GM08714 (cell line): Measurements from ENCODE around the gene PCDHGA6.
"Not testable (repeated sequence)": the region's sequence is repeated elsewhere in the genome, so short reads cannot be mapped to it uniquely, and the experiment has no call there.

Experiments
- H3K4me3 ChIP-seq: fragments of 200-500 bp; sonication (Bioruptor generic); 2 replicates; pipeline ENCODE4 v1.5.1; 2014; ENCODE audit warnings: mild to moderate bottlenecking, low read length, inconsistent platforms
- ZNF274 ChIP-seq: IDR thresholded peaks from 2 replicates; pipeline ENCODE4 v1.6.1; 2012; ENCODE audit warnings: mild to moderate bottlenecking, low read depth, low read length

The PCDHGA6 gene

GRCh38 chr5:141374627-141375026 is 936 bp downstream of the PCDHGA6 start:
- TF ChIP-seq ZNF274: no peak

GRCh38 chr5:141375444-141376155 is 1.9 kb downstream of the PCDHGA6 start:
- not testable (repeated sequence) for H3K4me3 ChIP-seq

More at GRCh38 chr5:141374627-141375026, 936 bp downstream of the PCDHGA6 start:
- H3K4me3 ChIP-seq: no peak overlapping the region

GRCh38 chr5:141382469-141383294 is 9.0 kb downstream of the PCDHGA6 start, which contains the start of gene PCDHGA7:
TSS of gene PCDHGA7 (plus strand) at chr5:141382742. CDS start at chr5:141382900, 158 bp downstream.
- peak within 1 kb of the TSS; percentile 30; the same call in 1 of the 2 replicates for H3K4me3 ChIP-seq
- TF ChIP-seq ZNF274: no peak

- no peak overlapping the region for H3K4me3 ChIP-seq
- TF ChIP-seq ZNF274: no peak
Observed at GRCh38 chr5:141383345-141383744, 9.7 kb downstream of the PCDHGA6 start.

DNA sequence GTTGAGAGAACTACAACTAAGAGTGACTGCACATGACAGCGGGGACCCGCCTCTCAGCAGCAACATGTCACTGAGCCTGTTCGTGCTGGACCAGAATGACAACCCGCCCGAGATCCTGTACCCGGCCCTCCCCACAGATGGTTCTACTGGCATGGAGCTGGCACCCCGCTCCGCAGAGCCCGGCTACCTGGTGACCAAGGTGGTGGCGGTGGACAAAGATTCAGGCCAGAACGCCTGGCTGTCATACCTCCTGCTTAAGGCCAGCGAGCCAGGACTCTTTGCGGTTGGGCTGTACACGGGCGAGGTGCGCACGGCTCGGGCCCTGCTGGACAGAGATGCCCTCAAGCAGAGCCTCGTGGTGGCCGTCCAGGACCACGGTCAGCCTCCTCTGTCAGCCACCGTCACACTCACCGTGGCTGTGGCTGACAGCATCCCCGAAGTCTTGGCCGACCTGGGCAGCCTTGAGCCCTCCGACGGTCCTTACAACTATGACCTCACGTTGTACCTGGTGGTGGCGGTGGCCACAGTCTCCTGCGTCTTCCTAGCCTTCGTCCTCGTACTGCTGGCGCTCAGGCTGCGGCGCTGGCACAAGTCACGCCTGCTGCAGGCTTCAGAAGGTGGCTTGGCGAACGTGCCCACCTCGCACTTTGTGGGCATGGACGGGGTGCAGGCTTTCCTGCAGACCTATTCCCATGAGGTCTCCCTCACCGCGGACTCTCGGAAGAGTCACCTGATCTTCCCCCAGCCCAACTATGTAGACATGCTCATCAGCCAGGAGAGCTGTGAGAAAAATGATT is 11.0 kb downstream of the PCDHGA6 start:
- no peak for TF ChIP-seq ZNF274
- no peak overlapping the region for H3K4me3 ChIP-seq

- peak within 1 kb of the TSS; percentile 14; the same call in 1 of the 2 replicates for H3K4me3 ChIP-seq
Observed at GRCh38 chr5:141387557-141388311, 14.0 kb downstream of the PCDHGA6 start, which contains the start of gene PCDHGB4. TSS of gene PCDHGB4 (plus strand) at chr5:141387698. CDS start at chr5:141387885, 187 bp downstream.

- no peak for TF ChIP-seq ZNF274
- no peak overlapping the region; the same call in 1 of the 2 replicates for H3K4me3 ChIP-seq
Observed at GRCh38 chr5:141388661-141389060, 15.0 kb downstream of the PCDHGA6 start.

DNA sequence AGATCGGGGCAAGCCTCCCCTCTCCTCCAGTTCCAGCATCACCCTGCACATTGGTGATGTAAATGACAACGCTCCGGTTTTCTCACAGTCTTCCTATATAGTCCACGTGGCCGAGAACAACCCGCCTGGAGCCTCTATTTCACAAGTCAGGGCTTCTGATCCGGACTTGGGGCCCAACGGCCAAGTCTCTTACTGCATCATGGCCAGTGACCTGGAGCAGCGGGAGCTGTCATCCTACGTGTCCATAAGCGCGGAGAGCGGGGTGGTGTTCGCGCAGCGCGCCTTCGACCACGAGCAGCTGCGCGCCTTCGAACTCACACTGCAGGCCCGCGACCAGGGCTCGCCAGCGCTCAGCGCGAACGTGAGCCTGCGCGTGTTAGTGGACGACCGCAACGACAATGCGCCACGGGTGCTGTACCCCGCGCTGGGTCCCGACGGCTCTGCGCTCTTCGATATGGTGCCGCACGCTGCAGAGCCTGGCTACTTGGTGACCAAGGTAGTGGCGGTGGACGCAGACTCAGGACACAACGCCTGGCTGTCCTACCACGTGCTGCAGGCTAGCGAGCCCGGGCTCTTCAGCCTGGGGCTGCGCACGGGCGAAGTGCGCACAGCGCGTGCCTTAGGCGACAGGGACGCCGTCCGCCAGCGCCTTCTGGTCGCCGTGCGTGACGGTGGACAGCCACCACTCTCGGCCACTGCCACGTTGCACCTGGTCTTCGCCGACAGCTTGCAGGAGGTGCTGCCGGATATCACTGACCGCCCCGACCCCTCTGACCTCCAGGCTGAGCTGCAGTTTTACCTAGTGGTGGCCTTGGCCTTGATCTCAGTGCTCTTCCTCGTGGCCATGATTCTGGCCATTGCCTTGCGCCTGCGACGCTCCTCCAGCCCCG is 15.7 kb downstream of the PCDHGA6 start:
- H3K4me3 ChIP-seq: no peak overlapping the region
- TF ChIP-seq ZNF274: no peak

- no peak within 1 kb of the TSS; the same call in 1 of the 2 replicates for H3K4me3 ChIP-seq
- no peak for TF ChIP-seq ZNF274
Observed at GRCh38 chr5:141392429-141393198, 18.9 kb downstream of the PCDHGA6 start, which contains the start of gene PCDHGA8. TSS of gene PCDHGA8 (plus strand) at chr5:141392633. CDS start at chr5:141392814, 181 bp downstream.

DNA sequence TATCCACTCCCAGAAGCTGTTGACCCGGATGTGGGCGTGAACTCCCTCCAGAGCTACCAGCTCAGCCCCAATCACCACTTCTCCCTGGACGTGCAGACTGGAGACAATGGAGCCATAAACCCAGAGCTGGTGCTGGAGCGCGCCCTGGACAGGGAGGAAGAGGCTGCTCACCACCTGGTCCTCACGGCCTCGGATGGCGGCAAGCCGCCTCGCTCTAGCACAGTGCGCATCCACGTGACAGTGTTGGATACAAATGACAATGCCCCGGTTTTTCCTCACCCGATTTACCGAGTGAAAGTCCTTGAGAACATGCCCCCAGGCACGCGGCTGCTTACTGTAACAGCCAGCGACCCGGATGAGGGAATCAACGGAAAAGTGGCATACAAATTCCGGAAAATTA is 19.6 kb downstream of the PCDHGA6 start:
- H3K4me3 ChIP-seq: no peak overlapping the region
- no peak for TF ChIP-seq ZNF274

DNA sequence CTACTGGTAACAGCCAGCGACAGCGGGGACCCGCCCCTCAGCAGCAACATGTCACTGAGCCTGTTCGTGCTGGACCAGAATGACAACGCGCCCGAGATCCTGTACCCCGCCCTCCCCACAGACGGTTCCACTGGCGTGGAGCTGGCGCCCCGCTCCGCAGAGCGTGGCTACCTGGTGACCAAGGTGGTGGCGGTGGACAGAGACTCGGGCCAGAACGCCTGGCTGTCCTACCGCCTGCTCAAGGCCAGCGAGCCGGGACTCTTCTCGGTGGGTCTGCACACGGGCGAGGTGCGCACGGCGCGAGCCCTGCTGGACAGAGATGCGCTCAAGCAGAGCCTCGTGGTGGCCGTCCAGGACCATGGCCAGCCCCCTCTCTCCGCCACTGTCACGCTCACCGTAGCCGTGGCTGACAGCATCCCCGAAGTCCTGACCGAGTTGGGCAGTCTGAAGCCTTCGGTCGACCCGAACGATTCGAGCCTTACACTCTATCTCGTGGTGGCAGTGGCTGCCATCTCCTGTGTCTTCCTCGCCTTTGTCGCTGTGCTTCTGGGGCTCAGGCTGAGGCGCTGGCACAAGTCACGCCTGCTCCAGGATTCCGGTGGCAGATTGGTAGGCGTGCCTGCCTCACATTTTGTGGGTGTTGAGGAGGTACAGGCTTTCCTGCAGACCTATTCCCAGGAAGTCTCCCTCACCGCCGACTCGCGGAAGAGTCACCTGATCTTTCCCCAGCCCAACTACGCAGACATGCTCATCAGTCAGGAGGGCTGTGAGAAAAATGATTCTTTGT is 20.9 kb downstream of the PCDHGA6 start:
- H3K4me3 ChIP-seq: not testable (repeated sequence)

DNA sequence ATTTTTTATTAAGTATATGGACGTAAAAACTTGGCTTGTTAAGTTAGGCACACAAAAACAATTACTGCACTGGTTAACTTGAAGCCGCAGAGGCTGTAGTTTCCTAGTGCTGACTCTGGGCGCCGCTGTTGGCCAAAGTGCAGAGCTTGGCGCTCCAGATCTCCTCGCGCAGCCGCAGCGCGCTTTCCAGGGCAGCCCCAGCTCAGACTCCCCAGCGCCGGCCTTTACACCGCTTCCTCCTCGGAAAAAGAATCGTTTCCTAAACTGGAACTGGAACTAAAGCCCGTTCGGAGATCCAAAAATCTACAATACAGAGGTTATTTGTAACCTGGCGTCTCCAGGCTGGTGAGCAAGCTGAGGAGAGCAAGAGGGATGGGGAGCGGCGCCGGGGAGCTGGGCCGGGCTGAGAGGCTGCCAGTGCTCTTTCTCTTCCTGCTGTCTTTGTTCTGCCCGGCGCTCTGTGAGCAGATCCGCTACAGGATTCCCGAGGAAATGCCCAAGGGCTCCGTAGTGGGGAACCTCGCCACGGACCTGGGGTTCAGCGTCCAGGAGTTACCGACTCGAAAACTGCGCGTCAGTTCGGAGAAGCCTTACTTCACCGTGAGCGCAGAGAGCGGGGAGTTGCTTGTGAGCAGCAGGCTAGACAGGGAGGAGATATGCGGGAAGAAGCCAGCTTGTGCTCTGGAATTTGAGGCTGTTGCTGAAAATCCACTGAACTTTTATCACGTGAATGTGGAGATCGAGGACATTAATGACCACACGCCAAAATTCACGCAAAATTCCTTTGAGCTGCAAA is 24.3 kb downstream of the PCDHGA6 start, which contains the start of gene PCDHGB5:
TSS of gene PCDHGB5 (plus strand) at position 192 of the 796 bp plus-strand sequence. CDS start at position 373, 181 bp downstream.
- peak within 1 kb of the TSS; percentile 19; the same call in 1 of the 2 replicates for H3K4me3 ChIP-seq
